ENCODE results near the gene FAM24A.
"Not testable (repeated sequence)": the region's sequence is repeated elsewhere in the genome, so short reads cannot be mapped to it uniquely, and the experiment has no call there.

FAM24A gene

GRCh38 chr10:122910310-122910709, at the start of gene FAM24A:
Gene FAM24A (plus strand): TSS chr10:122910610. CDS start chr10:122911635, 1,025 bp downstream.
- no peak for DNase-seq

GRCh38 chr10:122861711-122862161, 48.7 kb upstream of the FAM24A start:
- DNase-seq: no peak

GRCh38 chr10:122863216-122864193, 46.9 kb upstream of the FAM24A start:
- DNase-seq: no peak

GRCh38 chr10:122864194-122864592, 46.2 kb upstream of the FAM24A start:
- no peak for DNase-seq

- DNase-seq: no peak
These were observed 45.5 kb upstream of the FAM24A start for GRCh38 chr10:122864901-122865300.

GRCh38 chr10:122866757-122867482, 43.5 kb upstream of the FAM24A start:
- DNase-seq: not testable (repeated sequence)

- DNase-seq: not testable (repeated sequence)
These were observed 41.6 kb upstream of the FAM24A start for GRCh38 chr10:122868768-122869167.

- not testable (repeated sequence) for DNase-seq
These were observed 38.5 kb upstream of the FAM24A start for GRCh38 chr10:122871947-122872346.

- no peak for DNase-seq
These were observed 34.5 kb upstream of the FAM24A start for GRCh38 chr10:122875843-122876466.

GRCh38 chr10:122876467-122876855, 33.9 kb upstream of the FAM24A start:
- DNase-seq: no peak

GRCh38 chr10:122877264-122877663, 33.1 kb upstream of the FAM24A start:
- DNase-seq: peak; percentile 25

- peak; percentile 29 for DNase-seq
These were observed 31.5 kb upstream of the FAM24A start for GRCh38 chr10:122878799-122879338.

GRCh38 chr10:122879339-122880273, 30.8 kb upstream of the FAM24A start, which contains the start of gene FAM24B:
Gene FAM24B (minus strand): TSS chr10:122879581. CDS start chr10:122850515, 29,066 bp downstream.
- peak; percentile 97 for DNase-seq

- DNase-seq: peak; percentile 7
These were observed 27.6 kb upstream of the FAM24A start for GRCh38 chr10:122882766-122883165.

- DNase-seq: no peak
These were observed 26.2 kb upstream of the FAM24A start for GRCh38 chr10:122884166-122884565.

- DNase-seq: no peak
These were observed 16.0 kb upstream of the FAM24A start for GRCh38 chr10:122894261-122894944.

GRCh38 chr10:122903861-122904260, 6.5 kb upstream of the FAM24A start:
- not testable (repeated sequence) for DNase-seq

GRCh38 chr10:122911889-122912484, 1.6 kb downstream of the FAM24A start:
- peak; percentile 31 for DNase-seq

GRCh38 chr10:122915700-122916099, 5.3 kb downstream of the FAM24A start:
- no peak for DNase-seq

GRCh38 chr10:122930140-122930539, 19.7 kb downstream of the FAM24A start:
- no peak for DNase-seq
